Tibial nerve (tissue), 3 donors: ENCODE data around the gene ING3.

Experiments used
- EP300 ChIP-seq, 2 donors: sonication (generic); formaldehyde crosslinking; IDR thresholded peaks; one replicate each; pipeline ENCODE4 v1.6.1; 2017; ENCODE audit warnings: antibody characterized with exemption in 2 of 2, mild to moderate bottlenecking in 1 of 2
- POLR2A ChIP-seq, 2 donors: fragments of 450-650 bp; IDR thresholded peaks; one replicate each; pipeline ENCODE4 v1.6.1; 2017; ENCODE audit warnings: antibody characterized with exemption in 2 of 2, mild to moderate bottlenecking in 2 of 2, moderate library complexity in 2 of 2

- TF ChIP-seq POLR2A (IDR thresholded peaks at IDR 0.05) (no peak), EP300 (IDR thresholded peaks at IDR 0.05) (no peak)
Measured at GRCh38 chr7:120979765-120980499, 29.4 kb downstream of the ING3 start.
